ENCODE results near the gene LRRC49. TPM values are rescaled to one million over a fixed set of nuclear protein-coding genes. Genes with fewer than 3 reads are reported as not detected.
A peak's percentile ranks its signal among the peaks of the same experiment; 100 is the strongest.

LRRC49 gene
- total RNA-seq, 1 donor from 2014 or later: 6.8 TPM

DNA sequence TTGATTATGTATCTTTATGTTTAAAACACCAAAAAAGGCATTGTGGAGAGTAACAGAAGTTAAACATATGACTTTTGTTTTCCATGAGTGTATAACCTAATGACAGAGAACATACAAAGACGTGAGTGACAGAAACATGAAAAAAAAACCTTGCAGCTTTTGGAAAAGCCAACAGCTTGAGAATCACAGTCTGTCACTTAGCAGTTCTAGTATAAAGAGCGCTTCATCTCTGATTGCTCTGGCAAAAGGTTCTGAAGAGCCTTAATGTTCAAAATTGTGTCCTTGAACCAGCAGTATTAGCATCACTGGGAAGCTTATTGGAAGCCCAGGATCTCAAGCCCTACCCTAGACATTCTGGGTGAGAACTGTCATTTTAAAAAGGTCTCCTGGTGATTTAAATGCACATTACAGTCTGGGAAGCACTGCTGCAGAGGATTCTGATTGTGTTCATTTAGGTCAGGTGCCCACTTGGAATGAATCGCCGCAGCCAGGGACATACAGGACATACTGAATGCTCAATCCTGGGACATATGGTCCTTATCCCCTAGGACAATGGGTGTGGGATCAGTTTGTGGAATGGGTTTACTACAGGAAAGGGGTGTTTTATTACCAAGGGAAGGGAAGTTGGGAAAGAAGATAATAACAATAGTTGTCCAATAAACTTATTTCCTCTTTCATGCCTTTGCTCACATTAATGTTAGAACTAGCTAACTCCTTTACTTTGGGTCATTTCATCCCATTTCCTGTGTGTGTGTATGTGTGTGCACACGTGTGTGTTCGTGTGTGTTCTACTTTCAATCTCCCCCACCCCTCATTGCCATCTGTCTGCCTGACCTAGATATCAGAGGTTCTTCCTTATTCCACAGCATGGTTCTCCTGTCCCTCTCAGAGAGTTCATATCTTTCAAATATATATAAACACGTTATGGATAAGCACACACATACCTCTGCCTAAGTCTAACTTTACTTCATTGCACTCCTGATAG is 55.0 kb downstream of the LRRC49 start:
- Histone ChIP-seq H2AFZ (ENCODE audit: low read depth, low read length) (no peak overlapping the region), H3K9me3 (ENCODE audit: insufficient read depth, low read depth, low read length) (no peaks in the 10 kb centered on the region), H3K27me3 (ENCODE audit: insufficient read depth, low read length) (no peaks in the 10 kb centered on the region), H3K4me3 (ENCODE audit: insufficient read depth, low read depth, low read length) (no peak overlapping the region), H4K20me1 (ENCODE audit: insufficient read depth, low read length) (no peaks in the 10 kb centered on the region), H3K9ac (ENCODE audit: low read length) (no peak overlapping the region), H3K4me2 (ENCODE audit: low read length) (no peak overlapping the region), H3K27ac (ENCODE audit: low read depth, low read length) (no peak overlapping the region), H3K4me1 (ENCODE audit: insufficient read depth, low read length) (no peaks in the 10 kb centered on the region), H3K79me2 (ENCODE audit: insufficient read depth, low read length) (no peaks in the 10 kb centered on the region), H3K36me3 (ENCODE audit: insufficient read depth, low read length) (no peaks in the 10 kb centered on the region)
- H3K36me3 Mint-ChIP-seq (ENCODE audit: low read depth, unreplicated experiment): no peaks in the 10 kb centered on the region
- FAIRE-seq (no peak), DNase-seq (ENCODE audit: low read depth) (no peak)
- TF ChIP-seq, protein P1, sequence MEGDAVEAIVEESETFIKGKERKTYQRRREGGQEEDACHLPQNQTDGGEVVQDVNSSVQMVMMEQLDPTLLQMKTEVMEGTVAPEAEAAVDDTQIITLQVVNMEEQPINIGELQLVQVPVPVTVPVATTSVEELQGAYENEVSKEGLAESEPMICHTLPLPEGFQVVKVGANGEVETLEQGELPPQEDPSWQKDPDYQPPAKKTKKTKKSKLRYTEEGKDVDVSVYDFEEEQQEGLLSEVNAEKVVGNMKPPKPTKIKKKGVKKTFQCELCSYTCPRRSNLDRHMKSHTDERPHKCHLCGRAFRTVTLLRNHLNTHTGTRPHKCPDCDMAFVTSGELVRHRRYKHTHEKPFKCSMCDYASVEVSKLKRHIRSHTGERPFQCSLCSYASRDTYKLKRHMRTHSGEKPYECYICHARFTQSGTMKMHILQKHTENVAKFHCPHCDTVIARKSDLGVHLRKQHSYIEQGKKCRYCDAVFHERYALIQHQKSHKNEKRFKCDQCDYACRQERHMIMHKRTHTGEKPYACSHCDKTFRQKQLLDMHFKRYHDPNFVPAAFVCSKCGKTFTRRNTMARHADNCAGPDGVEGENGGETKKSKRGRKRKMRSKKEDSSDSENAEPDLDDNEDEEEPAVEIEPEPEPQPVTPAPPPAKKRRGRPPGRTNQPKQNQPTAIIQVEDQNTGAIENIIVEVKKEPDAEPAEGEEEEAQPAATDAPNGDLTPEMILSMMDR (IDR thresholded peaks at IDR 0.05; ENCODE audit: insufficient read depth, low read depth, low read length): no peak
- no peak for TF ChIP-seq EZH2 (IDR thresholded peaks at IDR 0.05; ENCODE audit: insufficient read depth, low read length)
- no peak overlapping the region for H3K4me3 Mint-ChIP-seq (ENCODE audit: unreplicated experiment)
- H3K27ac Mint-ChIP-seq (ENCODE audit: unreplicated experiment): no peak overlapping the region
- H3K9me3 Mint-ChIP-seq (ENCODE audit: unreplicated experiment): peaks cover 1% of the 10 kb centered on the region
- no peaks in the 10 kb centered on the region for H3K27me3 Mint-ChIP-seq (ENCODE audit: low read depth, unreplicated experiment)
- H3K4me1 Mint-ChIP-seq (ENCODE audit: low read depth, unreplicated experiment): no peaks in the 10 kb centered on the region

DNA sequence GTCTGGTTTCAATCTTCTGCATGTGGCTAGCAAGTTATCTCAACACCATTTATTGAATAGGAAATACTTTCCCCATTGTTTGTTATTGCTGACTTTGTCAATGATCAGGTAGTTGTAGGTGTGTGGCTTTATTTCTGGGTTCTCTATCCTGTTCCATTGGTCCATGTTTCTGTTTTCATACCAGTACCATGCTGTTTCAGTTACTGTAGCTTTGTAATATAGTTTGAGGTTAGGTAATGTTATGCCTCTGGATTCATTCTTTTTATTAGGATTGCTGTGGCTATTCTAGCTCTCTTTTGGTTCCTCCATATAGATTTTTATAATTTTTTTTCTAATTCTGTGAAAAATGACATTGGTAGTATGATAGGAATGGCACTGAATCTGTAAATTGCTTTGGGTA is 58.3 kb downstream of the LRRC49 start:
- no peak overlapping the region for H3K27ac ChIP-seq (ENCODE audit: low read depth, low read length)
- DNase-seq (ENCODE audit: low read depth) (no peak), FAIRE-seq (no peak)
- no peak overlapping the region for H3K4me3 Mint-ChIP-seq (ENCODE audit: unreplicated experiment)
- H3K79me2 ChIP-seq (ENCODE audit: insufficient read depth, low read length): no peaks in the 10 kb centered on the region
- H3K36me3 ChIP-seq (ENCODE audit: insufficient read depth, low read length): no peaks in the 10 kb centered on the region
- no peak overlapping the region for H3K27ac Mint-ChIP-seq (ENCODE audit: unreplicated experiment)
- no peak overlapping the region for H3K4me2 ChIP-seq (ENCODE audit: low read length)
- H3K9me3 ChIP-seq (ENCODE audit: insufficient read depth, low read depth, low read length): no peaks in the 10 kb centered on the region
- H3K4me1 ChIP-seq (ENCODE audit: insufficient read depth, low read length): peaks cover 11% of the 10 kb centered on the region
- no peaks in the 10 kb centered on the region for H3K27me3 Mint-ChIP-seq (ENCODE audit: low read depth, unreplicated experiment)
- H4K20me1 ChIP-seq (ENCODE audit: insufficient read depth, low read length): no peaks in the 10 kb centered on the region
- H3K36me3 Mint-ChIP-seq (ENCODE audit: low read depth, unreplicated experiment): no peaks in the 10 kb centered on the region
- no peak overlapping the region for H3K9ac ChIP-seq (ENCODE audit: low read length)
- H3K27me3 ChIP-seq (ENCODE audit: insufficient read depth, low read length): no peaks in the 10 kb centered on the region
- H3K4me3 ChIP-seq (ENCODE audit: insufficient read depth, low read depth, low read length): no peak overlapping the region
- H2AFZ ChIP-seq (ENCODE audit: low read depth, low read length): no peak overlapping the region
- TF ChIP-seq, protein P1 (IDR thresholded peaks at IDR 0.05; ENCODE audit: insufficient read depth, low read depth, low read length): no peak
- no peak for TF ChIP-seq EZH2 (IDR thresholded peaks at IDR 0.05; ENCODE audit: insufficient read depth, low read length)
- peaks cover 14% of the 10 kb centered on the region for H3K4me1 Mint-ChIP-seq (ENCODE audit: low read depth, unreplicated experiment)
- H3K9me3 Mint-ChIP-seq (ENCODE audit: unreplicated experiment): peaks cover 1% of the 10 kb centered on the region

DNA sequence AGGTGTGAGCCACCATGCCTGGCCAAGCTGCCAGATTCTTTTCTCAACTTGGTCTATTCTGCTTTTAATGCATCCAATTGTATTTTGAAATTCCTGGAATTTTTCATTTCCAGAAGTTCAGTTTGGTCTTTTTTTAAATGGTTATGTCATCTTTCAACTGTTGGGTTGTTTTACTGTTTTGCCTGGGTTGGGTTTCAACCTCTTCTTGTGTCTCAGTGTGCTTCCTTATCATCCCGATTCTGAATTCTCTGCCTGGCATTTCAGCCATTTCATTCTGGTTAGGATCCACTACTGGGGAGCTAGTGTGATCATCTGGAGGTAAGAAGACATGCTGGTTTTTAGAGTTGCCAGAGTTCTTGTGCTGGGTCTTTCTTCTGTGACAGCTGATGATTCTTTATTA is 61.5 kb downstream of the LRRC49 start:
- no peak overlapping the region for H2AFZ ChIP-seq (ENCODE audit: low read depth, low read length)
- Mint-ChIP-seq H3K4me3 (ENCODE audit: unreplicated experiment) (no peak overlapping the region), H3K27ac (ENCODE audit: unreplicated experiment) (no peak overlapping the region), H3K9me3 (ENCODE audit: unreplicated experiment) (peaks cover 1% of the 10 kb centered on the region), H3K36me3 (ENCODE audit: low read depth, unreplicated experiment) (peaks cover 2% of the 10 kb centered on the region), H3K27me3 (ENCODE audit: low read depth, unreplicated experiment) (no peaks in the 10 kb centered on the region), H3K4me1 (ENCODE audit: low read depth, unreplicated experiment) (peaks cover 14% of the 10 kb centered on the region)
- H3K79me2 ChIP-seq (ENCODE audit: insufficient read depth, low read length): no peaks in the 10 kb centered on the region
- no peak for TF ChIP-seq EZH2 (IDR thresholded peaks at IDR 0.05; ENCODE audit: insufficient read depth, low read length)
- H3K27me3 ChIP-seq (ENCODE audit: insufficient read depth, low read length): no peaks in the 10 kb centered on the region
- H3K4me1 ChIP-seq (ENCODE audit: insufficient read depth, low read length): peaks cover 11% of the 10 kb centered on the region
- no peak overlapping the region for H3K4me3 ChIP-seq (ENCODE audit: insufficient read depth, low read depth, low read length)
- DNase-seq (ENCODE audit: low read depth) (peak; percentile 4), FAIRE-seq (no peak)
- H4K20me1 ChIP-seq (ENCODE audit: insufficient read depth, low read length): no peaks in the 10 kb centered on the region
- H3K9ac ChIP-seq (ENCODE audit: low read length): no peak overlapping the region
- H3K4me2 ChIP-seq (ENCODE audit: low read length): no peak overlapping the region
- no peaks in the 10 kb centered on the region for H3K9me3 ChIP-seq (ENCODE audit: insufficient read depth, low read depth, low read length)
- no peak overlapping the region for H3K27ac ChIP-seq (ENCODE audit: low read depth, low read length)
- no peaks in the 10 kb centered on the region for H3K36me3 ChIP-seq (ENCODE audit: insufficient read depth, low read length)

Data from astrocyte (in vitro differentiated cells and primary cell).